HCT116 (cell line): ENCODE results near the gene MAP2K6. TPM values are rescaled to one million over a fixed set of nuclear protein-coding genes. Genes with fewer than 3 reads are reported as not detected.

ENCODE experiments used
- ATAC-seq: fragments of 200-7000 bp; cut with Tn5 transposase; 2 replicates; pipeline ENCODE4 v1.9.1; 2020; ENCODE audit warnings: mild to moderate bottlenecking, moderate library complexity
- BruUV-seq: library from RNA; stranded (reverse); fragments of 400-500 nt; replicated peaks from 2 replicates; lab custom pipeline; 2021; lab: Mats Ljungman, UMichigan
- CTCF ChIA-PET: fragments of 300-600 bp; sonication (Branson Sonifier 250); formaldehyde crosslinking; loops from one replicate; lab custom pipeline; 2021; ENCODE audit warnings: antibody characterized with exemption; lab: Charles Lee
- POLR2A ChIA-PET: fragments of 300-600, 350-600 bp; sonication (Branson Sonifier 250); formaldehyde crosslinking; loops from one replicate; lab custom pipeline; 2021; ENCODE audit warnings: antibody characterized with exemption; lab: Charles Lee
- RAD21 ChIA-PET, 2 experiments: fragments of 300-600 bp; sonication (Branson Sonifier 250); formaldehyde crosslinking; loops; one replicate each; lab custom pipeline; 2023; ENCODE audit warnings: low total read pairs in 2 of 2; ENCODE audit not compliant: uncharacterized antibody in 2 of 2, unreplicated experiment in 2 of 2, low non-redundant PET in 1 of 2; lab: Charles Lee
- DNase-seq: peaks from one replicate; pipeline ENCODE4 v3.0.0-alpha.2; 2010; ENCODE audit warnings: low read depth, low spot score
- H2AFZ ChIP-seq: fragments of 200-600 bp; shearing (Covaris generic), sonication (generic); 2 replicates; pipeline ENCODE4 v1.6.1; 2017; ENCODE audit warnings: low read depth, mixed run types, mixed read lengths, antibody characterized with exemption, low read length; ENCODE audit not compliant: poor library complexity, severe bottlenecking
- H3K27ac ChIP-seq: 2 replicates; pipeline ENCODE4 v1.5.1; 2012; ENCODE audit warnings: low read depth, low read length
- H3K27me3 ChIP-seq: fragments of 200-600 bp; sonication (generic); 2 replicates; pipeline ENCODE4 v1.6.1; 2016; ENCODE audit warnings: mixed run types, low read length, mixed read lengths; ENCODE audit not compliant: insufficient read depth
- H3K36me3 ChIP-seq, 2 experiments: fragments of 200-500 bp in 1 of 2; fragments of 200-600 bp in 1 of 2; sonication (Bioruptor generic) in 1 of 2; sonication (generic) in 1 of 2; 2 replicates each; pipeline versions ENCODE4 v1.5.1 to v1.6.1; 2014 to 2016; ENCODE audit warnings: low read length in 2 of 2, inconsistent platforms in 1 of 2, mixed read lengths in 1 of 2, mixed run types in 1 of 2; ENCODE audit not compliant: insufficient read depth in 2 of 2, control insufficient read depth in 1 of 2
- H3K4me1 ChIP-seq, 2 experiments: fragments of 200-600 bp in 1 of 2; sonication (generic) in 1 of 2; 2 replicates each; pipeline versions ENCODE4 v1.5.1 to v1.6.1; 2012 to 2017; ENCODE audit warnings: low read length in 2 of 2, inconsistent platforms in 1 of 2, mild to moderate bottlenecking in 1 of 2, mixed read lengths in 1 of 2, mixed run types in 1 of 2, moderate library complexity in 1 of 2; ENCODE audit not compliant: insufficient read depth in 2 of 2, control insufficient read depth in 1 of 2
- H3K4me2 ChIP-seq: fragments of 200-600 bp; sonication (generic); 2 replicates; pipeline ENCODE4 v1.6.1; 2017; ENCODE audit warnings: mixed run types, low read length, mixed read lengths
- H3K4me3 ChIP-seq, 2 experiments: fragments of 200-600 bp in 1 of 2; sonication (generic) in 1 of 2; replicated peaks in 1 of 2; 2 replicates each; pipeline ENCODE4 v1.5.1; 2011 to 2016; ENCODE audit warnings: low read length in 2 of 2, control low read depth in 1 of 2, low read depth in 1 of 2, mild to moderate bottlenecking in 1 of 2, mixed read lengths in 1 of 2, mixed run types in 1 of 2
- H3K79me2 ChIP-seq: fragments of 200-600 bp; sonication (generic); 2 replicates; pipeline ENCODE4 v1.6.1; 2017; ENCODE audit warnings: mild to moderate bottlenecking, mixed run types, low read length, moderate library complexity, mixed read lengths; ENCODE audit not compliant: insufficient read depth
- H3K9ac ChIP-seq: fragments of 200-600 bp; sonication (generic); 2 replicates; pipeline ENCODE4 v1.6.1; 2016; ENCODE audit warnings: low read length, mixed read lengths
- H3K9me2 ChIP-seq: fragments of 200-600 bp; sonication (generic), shearing (Covaris generic); 2 replicates; pipeline ENCODE4 v1.6.1; 2017; ENCODE audit warnings: mixed run types, mild to moderate bottlenecking, moderate library complexity; ENCODE audit not compliant: insufficient read depth
- H3K9me3 ChIP-seq, 2 experiments: fragments of 200-500 bp in 1 of 2; fragments of 200-600 bp in 1 of 2; sonication (Bioruptor generic) in 1 of 2; sonication (generic) in 1 of 2; 2 replicates each; pipeline ENCODE4 v1.6.1; 2014 to 2017; ENCODE audit warnings: low read length in 2 of 2, mixed read lengths in 2 of 2, inconsistent platforms in 1 of 2, low read depth in 1 of 2, mild to moderate bottlenecking in 1 of 2, mixed run types in 1 of 2, moderate library complexity in 1 of 2; ENCODE audit not compliant: control insufficient read depth in 1 of 2, insufficient read depth in 1 of 2
- H4K20me1 ChIP-seq: fragments of 200-600 bp; sonication (generic), shearing (Covaris generic); 2 replicates; pipeline ENCODE4 v1.6.1; 2017; ENCODE audit warnings: mixed run types, mild to moderate bottlenecking, moderate library complexity; ENCODE audit not compliant: insufficient read depth
- CEBPB ChIP-seq: IDR thresholded peaks from 2 replicates; pipeline ENCODE4 v1.6.1; 2012; ENCODE audit warnings: low read depth
- JUND ChIP-seq: IDR thresholded peaks from 2 replicates; pipeline ENCODE4 v1.6.1; 2012
- REST ChIP-seq: IDR thresholded peaks from 2 replicates; pipeline ENCODE4 v1.6.1; 2012; ENCODE audit warnings: low read depth
- YY1 ChIP-seq: IDR thresholded peaks from 2 replicates; pipeline ENCODE4 v1.6.1; 2011; ENCODE audit warnings: low read length, low read depth, moderate library complexity, mild to moderate bottlenecking; ENCODE audit not compliant: insufficient replicate concordance; ENCODE audit errors: extremely low read depth
- ZFX ChIP-seq: fragments of 450-650 bp; IDR thresholded peaks from 2 replicates; pipeline ENCODE4 v1.6.1; 2017
- intact Hi-C: fragments of 100-400 bp; cut with micrococcal nuclease; formaldehyde crosslinking; loops from 2 replicates; pipeline ENCODE4 v1.10.0; 2022
- total RNA-seq: library from RNA; stranded (reverse); gene quantifications from one replicate; pipeline ENCODE4 v1.2.1, GENCODE V29; 2021; ENCODE audit not compliant: unreplicated experiment

The MAP2K6 gene
- total RNA-seq, 1 experiment from 2014 or later, result 0.22 TPM

GRCh38 chr17:69424287-69425041 lies 10.0 kb downstream of the MAP2K6 start:
- no peak for DNase-seq
- no peaks in the 10 kb centered on the region for H4K20me1 ChIP-seq
- TF ChIP-seq YY1, result no peak
- TF ChIP-seq CEBPB, result no peak
- no peak for TF ChIP-seq ZFX
- no peak for TF ChIP-seq REST
- no peak for TF ChIP-seq JUND
- no peaks in the 10 kb centered on the region for H3K27me3 ChIP-seq
- no peak for ATAC-seq
- ChIA-PET POLR2A (no interaction called here), RAD21 (no interaction called here), CTCF (interaction anchor here (1.3 kb wide), 1 partner anchor 30 kb away, joined by 4 read pairs; no protein-coding TSS in a partner anchor)
- H2AFZ ChIP-seq, result no peak overlapping the region
- no peaks in the 10 kb centered on the region for H3K36me3 ChIP-seq
- no TSS peak for BruUV-seq
- intact Hi-C loops, result no loop called here
- no peak overlapping the region for H3K4me3 ChIP-seq
- no peaks in the 10 kb centered on the region for H3K9me3 ChIP-seq
- no peaks in the 10 kb centered on the region for H3K79me2 ChIP-seq
- H3K9me2 ChIP-seq, result no peaks in the 10 kb centered on the region
- no peak overlapping the region for H3K27ac ChIP-seq
- H3K4me1 ChIP-seq, result 0 out of 4 replicates have a peak, but pooled peaks cover 0 to under 1% of the 10 kb centered on the region in 2 experiments
- no peak overlapping the region for H3K4me2 ChIP-seq
- no peak overlapping the region for H3K9ac ChIP-seq
